Limb (tissue), 2 donors: Measurements from ENCODE around the gene NINJ1.

Experiments used
- DNase-seq, 2 donors: peaks; one replicate each; pipeline ENCODE4 v3.0.0-alpha.2; 2016; ENCODE audit errors: extremely low spot score in 2 of 2

The NINJ1 gene, protein sequence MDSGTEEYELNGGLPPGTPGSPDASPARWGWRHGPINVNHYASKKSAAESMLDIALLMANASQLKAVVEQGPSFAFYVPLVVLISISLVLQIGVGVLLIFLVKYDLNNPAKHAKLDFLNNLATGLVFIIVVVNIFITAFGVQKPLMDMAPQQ

DNA sequence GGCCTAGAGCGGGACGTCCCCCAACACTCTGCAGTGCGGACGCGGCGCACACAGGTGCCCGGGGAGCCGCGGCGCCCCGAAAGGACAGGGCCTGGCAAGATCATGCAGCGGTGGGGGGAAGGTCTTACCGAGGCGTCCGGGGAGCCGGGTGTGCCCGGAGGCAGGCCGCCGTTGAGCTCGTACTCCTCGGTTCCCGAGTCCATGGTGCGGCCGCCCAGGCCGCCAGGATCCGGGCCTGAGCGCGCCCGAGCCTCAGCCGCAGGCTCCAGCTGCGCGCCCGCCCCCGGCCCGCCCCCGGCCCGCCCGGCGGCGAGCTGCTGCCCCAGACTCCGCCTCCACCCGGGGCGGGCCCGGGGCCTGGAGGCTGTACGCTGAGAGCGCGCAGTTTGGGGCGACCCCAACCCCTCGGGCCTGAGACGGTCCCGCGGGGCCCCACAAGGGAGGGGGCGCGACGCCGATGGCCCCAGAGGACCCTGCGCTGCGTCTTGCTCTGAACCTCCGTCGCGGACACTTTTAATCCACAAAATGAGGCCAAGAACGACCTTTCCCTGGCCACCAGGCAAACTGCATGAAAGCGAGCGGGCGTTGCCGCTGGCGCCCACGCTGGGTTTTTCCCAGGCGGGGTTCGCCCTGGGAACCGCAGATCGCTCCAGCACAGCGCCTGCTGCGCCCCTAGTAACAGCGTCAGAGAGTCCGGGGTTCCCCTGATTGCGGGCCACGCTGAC lies at the start of gene NINJ1:
Gene NINJ1, minus strand, starts transcription at position 237 of the 725 bp plus-strand sequence. Its CDS starts 34 bp downstream, at position 203.
- peak; percentile 86 for DNase-seq

DNA sequence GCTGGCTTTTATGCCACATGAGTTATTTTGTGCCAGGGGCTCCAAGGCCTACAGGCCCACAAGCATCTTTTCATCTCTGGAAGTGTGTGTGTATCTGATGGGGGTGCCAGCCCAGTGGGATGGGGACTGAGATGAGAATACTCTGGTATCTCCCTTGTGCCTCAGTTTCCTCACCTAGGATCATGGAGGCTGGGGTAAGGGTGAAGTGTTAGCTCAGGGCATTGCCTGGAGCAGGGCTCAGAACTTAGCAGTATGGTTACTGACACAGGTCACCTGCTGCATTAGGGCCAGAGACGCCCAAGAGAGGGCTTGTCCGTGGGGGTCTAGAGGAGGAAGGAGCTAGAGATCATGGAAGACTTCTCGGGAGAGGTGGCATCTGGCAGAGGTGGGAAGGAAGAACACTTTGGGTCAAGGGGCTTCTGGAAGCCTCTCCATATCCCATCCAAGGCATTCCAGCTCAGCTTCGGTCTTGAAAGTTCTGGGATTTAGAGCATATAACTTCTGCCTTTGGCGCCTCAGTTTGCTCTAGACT lies 49.1 kb upstream of the NINJ1 start:
- no peak for DNase-seq

DNA sequence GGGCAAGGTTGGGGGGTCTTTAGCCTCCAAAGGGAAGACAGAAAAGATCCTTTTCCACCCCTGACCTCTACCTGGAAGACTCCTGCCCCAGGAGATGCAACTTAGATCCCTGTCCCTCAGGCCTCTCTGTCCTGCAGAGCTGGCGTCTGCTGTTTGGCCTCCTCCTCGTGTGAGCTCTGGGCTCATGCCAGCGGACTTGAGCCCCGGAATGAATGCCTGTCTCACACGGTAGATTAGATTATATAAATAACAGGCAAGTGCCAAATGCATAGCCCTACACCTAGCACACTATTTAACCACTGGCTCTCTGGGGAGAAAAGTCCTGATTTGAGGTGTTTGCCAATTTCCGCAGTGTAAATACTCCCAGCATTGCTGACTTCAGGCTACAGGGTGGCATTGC lies 48.5 kb upstream of the NINJ1 start:
- no peak for DNase-seq

DNA sequence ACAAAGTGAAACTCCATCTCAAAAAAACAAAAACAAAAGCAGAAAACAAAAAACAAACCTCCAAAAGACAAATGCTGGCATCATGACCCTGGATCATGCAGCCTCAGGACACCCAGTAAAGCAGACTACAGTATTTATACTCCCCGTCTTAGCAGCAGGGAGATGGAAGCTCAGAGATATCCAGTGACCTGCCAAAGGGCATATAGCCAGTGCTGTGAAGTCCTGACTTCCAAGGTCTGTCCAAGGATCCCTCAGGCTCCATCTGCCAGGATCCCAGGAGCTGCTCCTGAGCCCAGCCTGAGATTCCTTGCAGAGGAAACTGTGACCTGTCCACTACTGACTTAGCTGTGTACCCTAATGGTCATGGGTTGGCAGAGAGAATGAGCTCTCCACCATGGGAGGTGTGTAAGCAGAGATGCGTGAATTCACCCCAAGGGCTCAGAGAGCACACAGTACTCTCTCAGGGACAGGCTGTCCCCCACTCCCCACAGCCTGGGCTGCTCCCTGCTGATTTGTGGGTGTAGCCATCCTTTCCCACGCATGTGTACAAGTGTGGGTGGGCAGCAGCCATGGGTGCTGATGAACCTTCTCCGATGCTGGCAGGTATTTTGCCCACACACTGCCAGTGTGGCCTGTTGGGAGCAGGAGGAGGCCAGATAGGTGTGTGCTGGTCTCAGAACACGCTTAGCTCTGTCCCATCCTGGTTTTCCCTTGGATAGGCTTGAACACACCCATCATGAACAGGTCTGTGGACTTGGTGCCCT lies 47.8 kb upstream of the NINJ1 start:
- no peak for DNase-seq

DNA sequence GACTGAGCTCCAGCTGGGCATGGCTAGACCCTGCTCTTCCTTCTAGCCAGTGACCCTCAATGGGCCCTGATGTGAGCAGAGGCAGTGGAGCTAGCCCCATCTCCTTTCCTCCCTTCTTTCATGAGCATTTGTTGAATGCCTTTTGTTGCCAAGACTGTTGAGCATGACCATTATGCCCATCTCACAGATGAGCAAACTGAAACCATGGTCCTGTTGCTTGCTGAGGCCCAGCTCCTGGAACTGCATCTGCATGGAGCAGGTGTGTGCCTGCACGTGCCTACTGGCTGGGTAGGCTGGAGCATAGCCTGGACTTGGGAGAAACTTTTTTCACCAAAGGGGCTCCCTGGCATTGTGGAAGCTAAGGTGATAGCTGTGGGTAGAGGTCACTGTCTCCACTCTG lies 46.9 kb upstream of the NINJ1 start:
- no peak for DNase-seq

DNA sequence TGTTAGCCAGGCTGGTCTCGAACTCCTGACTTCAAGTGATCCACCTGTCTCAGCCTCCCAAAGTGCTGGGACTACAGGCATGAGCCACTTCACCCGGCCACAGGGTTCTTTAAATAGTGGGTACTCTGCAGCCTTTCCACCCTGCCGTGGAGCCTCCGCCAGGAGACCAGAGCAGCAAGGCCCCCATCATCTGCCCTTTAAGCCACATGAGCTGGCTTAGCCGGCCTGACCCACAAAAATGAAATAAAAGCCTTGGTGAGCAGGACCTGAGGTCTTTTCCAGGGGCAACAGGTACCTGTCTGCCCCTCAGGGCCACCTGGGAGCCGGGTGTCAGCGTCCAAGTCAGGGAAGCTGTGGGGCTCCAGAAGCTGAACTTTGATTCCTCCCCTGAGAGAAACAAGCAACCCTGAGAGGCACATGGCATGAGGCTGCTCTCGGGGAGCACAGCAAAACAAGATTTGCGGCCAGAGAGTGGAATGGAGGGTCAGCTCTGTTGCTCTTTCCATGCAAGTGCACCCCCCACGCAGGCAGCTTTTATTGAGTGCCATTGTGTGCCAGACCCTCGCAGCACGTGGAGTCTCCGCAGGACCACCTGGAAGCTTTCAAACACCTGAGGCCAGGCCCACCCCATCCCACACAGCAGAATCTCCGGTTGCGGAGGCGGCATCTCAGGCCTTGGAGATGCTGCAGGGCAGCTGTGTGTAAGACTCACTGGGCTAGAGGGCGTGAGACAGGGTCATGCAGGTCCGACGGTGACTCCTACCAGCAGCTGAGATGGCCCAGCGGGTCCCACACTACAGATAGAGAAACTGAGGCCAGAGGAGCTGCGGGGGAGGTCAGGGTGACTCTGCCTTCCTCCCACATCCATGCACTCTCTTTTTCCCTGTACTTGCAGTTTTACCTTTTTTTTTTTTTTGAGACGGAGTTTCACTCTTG lies 45.1 kb upstream of the NINJ1 start:
- no peak for DNase-seq

DNA sequence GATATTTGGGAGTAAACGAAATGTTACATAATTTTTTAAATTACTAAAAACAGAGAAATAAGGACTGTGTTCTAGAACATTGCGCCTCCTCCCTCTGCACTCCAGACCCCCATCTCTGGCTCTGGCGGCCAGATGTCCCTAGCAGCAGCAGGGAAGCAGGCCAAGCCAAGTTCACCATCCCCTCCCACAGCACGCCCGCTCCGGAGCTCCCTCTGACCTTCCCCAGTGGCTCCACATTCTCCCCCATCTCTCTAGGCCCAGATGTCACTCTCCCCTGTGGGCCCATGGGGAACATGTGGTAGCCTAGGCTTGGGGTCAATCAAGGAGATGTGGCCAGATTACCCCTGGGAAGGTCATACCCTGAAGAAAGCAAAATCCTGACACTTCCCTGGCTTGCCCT lies 43.6 kb upstream of the NINJ1 start:
- no peak for DNase-seq

DNA sequence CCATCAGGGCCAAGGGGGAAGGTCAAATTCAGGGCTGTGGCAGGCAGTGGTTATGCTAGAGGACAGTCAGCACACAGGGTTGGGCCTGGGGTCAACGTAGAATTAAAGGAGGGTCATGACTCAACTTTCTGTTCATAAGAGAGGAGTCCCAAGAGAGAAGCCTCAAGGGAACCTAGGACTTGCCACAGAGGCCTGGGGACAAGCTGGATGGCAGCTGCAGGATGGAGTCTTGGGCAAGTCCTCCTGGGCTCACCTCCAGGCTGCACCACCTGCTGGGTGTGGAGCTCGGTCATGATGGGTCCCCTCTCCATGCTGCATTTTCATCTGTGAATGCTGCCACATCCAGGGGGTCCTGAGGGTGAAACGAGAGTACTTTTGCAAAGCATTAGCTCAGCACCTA lies 40.9 kb upstream of the NINJ1 start:
- DNase-seq: no peak

DNA sequence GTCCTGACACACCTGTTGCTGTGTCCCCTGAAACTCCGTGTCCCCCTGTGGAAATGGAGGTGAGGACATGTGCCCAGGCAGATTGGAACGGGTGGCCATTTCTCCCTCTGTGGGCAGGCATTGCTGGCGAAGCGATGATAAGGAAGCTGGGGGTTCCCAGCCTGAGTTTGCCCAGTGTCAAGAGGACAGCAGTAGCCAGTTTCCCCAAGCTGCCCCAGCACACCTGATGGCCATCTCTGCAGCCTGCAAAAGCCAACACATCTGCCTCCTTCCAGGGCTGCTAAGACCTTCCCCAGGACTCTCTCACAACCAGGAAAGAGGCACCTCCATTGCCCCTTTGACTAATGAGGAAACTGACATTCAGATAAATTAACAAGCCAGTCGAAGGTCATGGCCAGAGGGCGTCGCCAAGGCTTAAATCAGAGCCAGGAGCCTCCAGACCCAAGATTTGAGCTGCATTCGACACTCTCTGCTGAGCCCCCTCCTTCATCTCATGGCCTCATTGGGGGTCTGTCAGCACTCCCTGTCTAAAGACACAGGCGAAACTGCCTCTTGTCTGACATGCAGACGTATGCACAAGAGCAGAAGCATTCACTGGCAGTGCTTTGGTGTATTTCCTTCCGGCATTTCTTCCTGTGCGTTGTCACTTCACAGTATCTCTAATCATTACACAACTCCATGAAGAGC lies 39.5 kb upstream of the NINJ1 start:
- DNase-seq: no peak

DNA sequence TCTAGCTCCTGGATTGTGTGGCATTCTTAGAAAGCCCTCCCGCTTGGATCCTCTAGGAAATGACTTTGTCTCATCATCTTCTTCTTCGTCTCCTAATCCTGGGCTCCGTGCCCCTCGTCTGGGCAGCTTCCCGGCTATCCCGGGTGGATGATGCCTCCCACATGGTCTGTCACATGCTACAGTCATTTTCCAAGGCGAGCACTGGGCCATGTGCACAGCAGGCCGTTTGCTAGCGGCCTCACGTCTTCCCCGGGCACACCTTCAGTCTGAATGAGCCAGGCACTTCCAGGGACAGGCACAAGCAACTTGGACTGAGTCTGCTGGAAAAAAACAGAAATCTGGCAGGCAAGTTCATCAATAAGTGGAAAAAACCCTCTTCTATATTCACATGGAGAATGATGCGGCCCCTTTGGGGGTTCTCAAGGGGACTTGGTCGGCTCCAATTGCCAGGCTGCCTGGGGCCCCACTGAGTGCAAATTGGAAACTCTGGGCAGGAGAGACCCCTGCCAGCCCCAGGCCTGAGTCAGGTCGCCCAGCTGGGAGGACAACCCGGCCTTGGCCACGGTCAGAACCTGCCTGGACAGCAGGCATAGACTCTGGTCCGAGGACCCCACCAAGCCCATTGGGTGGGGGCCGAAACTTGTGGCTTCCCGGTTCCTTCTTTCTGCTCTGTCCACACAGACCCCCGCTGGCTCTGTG lies 38.8 kb upstream of the NINJ1 start:
- no peak for DNase-seq

DNA sequence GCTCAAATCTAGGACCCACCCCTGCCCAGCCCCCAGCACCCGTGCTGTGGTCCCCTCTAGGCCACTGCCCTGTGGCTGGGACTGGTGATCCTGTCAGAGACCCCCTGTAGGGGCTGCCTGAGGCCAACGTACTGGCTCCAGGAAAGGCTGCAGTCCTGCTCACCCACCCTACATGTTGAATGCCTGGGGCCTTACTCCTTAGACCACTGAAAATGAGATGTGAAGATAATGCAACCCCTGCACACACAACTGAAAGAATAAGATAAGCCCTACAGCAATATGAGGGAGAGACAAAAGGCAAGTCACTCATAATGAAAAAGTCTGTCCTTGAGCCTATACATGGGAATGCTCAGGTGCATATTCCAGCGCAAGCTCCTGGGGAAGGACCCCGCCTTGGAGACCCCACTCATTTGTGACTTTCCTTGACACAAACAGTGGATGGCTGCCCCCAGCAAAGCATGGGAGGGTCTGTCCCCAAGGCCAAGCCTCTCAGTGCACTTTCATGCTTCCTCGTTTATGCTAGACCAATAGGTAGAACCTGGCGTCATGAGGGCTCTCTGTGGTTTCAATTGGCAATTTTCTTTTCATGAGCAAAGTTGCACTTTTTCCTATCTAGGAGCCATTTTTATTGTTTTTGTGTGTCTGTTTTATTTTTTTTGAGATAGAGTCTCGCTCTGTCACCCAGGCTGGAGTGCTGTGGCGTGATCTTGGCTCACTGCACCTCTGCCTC lies 37.4 kb upstream of the NINJ1 start:
- DNase-seq: no peak

DNA sequence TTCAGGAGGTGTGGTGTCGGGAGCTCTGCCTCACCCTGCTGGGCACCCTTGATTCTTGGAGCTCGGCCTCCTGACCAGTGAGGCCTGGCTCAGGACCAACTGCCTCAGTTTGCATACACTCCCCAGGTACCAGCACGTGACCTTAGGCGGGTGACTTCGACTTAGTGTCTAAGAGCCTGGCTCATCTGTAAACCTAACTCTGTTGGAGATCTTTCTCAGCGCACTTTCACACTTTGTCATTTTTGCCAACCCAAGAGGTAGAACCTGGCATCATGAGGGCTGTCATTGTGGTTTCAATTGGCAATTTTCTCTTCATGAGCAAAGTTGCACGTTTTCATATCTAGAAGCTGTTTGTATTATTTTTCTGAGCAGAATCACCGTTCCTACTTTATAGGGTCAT lies 36.5 kb upstream of the NINJ1 start:
- DNase-seq: no peak

DNA sequence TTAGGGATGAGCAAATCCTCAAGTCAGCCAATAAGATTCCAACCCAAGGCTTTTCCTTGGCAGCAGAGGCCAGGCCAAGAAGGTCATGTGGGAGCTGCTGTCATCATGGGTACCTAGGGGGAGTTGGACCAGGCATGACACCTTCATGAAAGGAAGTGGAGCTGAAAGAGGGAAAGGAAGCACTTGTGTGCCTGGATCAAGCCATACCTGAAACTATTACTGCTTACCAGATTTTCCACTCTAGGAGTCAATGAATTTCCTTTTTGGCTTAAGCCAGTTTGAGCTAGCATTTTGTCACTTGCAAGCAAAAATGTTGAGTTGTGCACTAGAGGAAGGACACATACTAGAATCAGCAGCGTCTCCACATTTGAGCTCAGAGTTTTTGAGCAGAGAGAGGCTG lies 35.4 kb upstream of the NINJ1 start:
- no peak for DNase-seq

DNA sequence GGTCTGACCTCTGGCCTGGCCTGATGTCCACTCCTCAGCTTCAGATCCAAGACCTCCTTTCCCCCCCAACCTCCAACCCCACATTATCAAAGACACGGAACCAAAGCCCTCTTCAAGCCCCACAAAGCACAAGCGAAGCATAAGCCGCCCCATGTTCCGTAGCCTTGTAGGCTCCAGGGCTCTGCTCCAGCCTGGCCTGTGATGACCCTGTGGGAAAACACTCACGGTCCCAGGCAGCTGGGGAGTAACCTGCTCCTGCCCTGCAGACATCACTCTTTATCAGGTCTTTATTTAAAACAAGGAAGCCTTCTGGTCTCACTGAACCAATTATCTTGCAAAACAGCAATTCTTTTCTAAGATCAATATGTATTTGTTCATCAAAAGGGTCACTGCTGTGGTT lies 34.5 kb upstream of the NINJ1 start:
- no peak for DNase-seq

DNA sequence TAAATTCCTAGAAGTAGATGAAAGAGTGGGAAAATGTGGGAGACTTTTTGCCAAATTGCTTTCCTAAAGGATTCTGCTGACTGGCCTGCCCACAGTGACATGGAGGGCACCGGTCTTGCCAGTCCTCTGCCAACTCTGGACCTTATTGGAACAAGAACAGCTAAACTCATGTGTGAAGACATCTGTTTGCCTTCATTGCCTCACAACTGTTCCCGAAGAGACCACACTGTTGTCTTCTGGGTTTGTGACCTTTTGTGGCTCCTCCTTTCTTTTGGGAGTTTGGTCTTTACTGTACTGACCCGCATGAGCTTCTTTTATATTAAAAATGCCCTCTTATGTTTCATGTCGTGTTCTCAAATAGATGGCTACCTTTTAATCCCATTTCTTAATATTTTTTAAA lies 33.8 kb upstream of the NINJ1 start:
- no peak for DNase-seq

DNA sequence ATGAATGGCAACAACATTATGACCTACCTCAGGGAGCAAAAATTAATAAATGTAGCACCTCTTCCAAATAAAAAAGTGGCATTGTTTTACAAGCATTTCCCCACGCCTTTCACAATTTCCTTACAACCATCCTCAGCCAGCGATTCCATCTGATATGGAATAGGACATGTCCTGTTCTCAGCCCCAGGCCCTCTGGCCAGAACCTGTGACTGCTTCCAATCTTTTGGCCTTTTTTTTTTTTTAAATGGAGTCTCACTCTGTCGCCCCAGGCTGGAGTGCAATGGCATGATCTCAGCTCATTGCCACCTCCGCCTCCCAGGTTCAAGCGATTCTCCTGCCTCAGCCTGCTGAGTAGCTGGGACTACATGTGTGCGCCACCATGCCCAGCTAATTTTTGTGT lies 33.1 kb upstream of the NINJ1 start:
- DNase-seq: no peak

DNA sequence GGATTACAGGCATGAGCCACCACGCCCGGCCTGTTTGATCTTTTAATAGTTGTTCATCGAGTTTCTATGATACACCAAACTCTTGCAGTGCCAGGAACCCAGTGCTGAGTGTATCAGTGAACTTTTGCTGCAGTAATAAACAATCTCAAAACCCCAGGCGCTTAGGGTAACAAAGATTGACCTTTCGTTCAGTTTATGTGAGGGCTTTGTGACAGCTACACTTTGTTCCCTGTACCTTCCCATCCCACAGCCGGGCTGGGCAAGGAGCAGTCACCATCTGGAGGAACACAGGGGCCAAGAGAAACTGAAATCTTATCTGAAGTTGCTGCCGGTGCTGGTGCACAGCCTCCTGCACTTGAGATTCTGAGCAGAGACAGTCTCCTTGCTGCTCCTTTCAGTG lies 32.6 kb upstream of the NINJ1 start:
- no peak for DNase-seq

DNA sequence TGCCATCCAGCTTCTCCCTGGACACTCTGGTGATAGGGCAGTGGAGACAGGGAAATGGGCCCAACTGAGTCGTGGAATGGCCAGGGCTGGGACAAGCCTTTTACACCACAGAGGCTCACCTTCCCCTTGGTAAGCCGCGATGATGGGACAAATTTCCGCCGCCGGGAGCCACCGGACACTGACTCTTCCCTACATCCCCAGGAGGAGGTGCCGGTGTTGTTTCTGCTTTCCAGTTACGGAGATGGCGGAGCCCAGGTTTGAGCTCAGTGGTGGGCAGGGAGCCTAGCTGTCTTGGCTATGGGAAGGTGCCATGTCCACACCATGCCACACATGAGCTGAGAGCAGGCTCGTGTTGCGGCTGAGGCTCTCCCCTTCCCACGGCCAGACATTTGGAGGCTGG lies 30.0 kb upstream of the NINJ1 start:
- no peak for DNase-seq

DNA sequence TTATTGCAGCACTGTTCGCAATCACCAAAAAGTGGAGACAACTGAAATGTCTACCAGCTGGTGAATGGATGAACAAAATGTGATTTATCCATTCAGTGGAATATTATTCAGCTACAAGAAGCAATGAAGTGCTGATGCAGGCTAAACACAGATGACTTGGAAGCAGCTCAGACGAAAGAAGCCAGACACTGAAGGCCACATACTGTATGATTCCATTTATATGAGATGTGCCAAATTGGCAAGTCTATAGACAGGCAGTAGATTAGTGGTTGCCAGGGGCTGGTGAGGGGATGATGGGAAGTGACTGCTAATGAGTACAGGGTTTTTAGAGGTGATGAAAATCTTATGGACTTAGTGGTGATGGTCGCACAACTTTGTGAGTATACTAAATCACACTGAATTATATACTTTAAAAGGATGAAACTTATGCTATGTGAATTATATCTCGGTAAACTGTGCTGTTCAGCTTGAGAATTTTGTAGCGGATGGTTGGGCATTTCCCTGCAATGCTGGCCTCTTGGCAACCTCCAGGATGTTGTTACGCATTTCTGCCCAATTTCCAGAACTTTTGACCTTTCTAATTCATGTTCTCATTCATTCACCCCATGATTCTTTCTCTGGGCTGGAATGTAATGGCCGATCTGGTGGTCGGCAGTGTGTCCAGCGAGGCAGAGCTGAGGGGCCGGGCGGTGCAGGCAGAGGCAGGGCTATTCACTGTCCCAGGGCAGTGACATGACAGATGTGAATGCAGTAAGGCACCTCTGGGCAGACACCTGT lies 27.9 kb upstream of the NINJ1 start:
- DNase-seq: peak in 1 of 2 donors; percentile 69
